ENCODE measurements around the gene MYLK. TPM values are rescaled to one million over a fixed set of nuclear protein-coding genes. Genes with fewer than 3 reads are reported as not detected.
"Not testable (repeated sequence)": the region's sequence is repeated elsewhere in the genome, so short reads cannot be mapped to it uniquely, and the experiment has no call there.

The MYLK gene
- polyA plus RNA-seq, 1 donor = 132 TPM

DNA sequence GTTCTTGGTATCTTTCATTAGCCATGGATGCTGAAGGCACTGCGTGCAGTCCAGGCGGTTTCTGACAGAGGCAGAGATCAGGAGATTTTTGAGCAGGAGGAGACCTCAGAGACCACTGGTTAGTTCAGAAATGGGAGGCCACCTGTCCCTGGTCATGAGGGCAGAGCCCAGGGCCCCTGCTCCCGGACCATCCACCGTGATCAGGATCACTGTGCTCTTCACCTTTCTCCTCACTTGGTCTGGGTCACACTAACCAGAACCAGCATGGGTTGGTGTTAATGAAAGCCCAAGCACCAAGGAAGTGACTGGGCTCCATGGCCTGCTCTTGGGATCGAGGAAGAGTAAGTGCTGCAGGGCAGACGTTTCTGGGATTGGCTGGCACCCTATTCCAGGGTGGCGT lies 257.3 kb downstream of the MYLK start:
- DNase-seq = no peak

DNA sequence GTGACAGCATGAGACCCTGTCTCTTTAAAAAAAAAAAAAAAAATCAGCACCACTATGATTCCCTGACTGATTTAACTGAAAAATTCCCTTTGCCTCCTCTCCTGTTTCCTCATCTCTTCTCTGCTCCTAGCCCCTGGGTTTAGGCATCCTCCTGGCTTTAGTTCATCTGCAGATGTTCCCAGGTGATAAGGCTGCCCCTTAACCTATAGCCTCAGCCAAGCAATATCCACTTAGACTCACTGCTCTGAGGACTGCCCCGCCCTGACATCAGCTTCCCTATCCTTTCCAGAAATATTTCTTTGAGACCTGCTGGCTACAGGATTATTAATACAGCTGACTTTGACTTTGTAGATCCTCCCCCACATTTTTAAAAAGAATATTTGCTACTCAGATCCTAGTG lies 259.8 kb downstream of the MYLK start:
- no peak for DNase-seq

DNA sequence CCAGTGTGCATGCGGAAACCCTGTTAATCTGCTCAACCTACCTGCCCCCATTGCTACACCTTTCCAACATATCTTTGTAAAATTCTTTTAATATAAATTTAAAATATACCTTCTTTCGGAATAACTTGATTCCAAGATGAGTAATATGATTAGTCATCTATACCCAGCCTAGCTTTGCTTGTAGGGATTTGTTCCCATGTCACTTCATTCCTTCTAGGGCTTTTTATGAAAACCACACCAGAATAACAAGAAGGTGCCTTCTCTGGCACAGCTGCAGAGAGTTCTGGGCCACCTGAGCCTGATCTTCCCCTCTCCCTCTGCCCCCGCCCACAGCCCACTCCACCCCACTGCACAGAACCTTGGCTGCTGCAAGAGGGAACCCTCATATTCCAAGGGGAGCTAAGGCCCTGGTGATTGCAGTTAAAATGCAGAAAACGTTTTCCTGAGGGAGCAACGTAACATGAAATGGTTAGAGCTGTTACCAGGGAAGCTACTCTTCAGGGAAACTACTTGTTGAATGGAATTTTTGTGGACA lies 260.7 kb downstream of the MYLK start:
- no peak for DNase-seq

DNA sequence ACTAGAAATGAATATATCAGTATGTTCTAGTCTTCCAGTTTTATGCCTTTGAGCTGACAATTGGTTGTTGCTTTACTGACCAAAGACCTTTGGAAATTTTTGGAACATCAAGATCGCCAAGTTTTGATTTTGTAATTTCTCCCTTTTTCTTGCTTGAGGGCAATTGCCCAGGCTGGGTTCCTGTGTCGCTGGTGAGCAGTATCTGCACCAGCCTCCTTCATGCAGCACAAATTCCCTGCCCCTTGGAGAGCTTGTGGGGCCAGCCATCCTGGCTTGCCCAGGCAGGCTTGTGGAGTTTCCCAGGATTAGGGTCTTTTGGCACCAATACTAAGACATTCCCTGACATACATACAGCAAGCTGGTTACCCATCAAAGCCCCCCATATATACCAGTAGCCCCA lies 261.4 kb downstream of the MYLK start:
- no peak for DNase-seq

DNA sequence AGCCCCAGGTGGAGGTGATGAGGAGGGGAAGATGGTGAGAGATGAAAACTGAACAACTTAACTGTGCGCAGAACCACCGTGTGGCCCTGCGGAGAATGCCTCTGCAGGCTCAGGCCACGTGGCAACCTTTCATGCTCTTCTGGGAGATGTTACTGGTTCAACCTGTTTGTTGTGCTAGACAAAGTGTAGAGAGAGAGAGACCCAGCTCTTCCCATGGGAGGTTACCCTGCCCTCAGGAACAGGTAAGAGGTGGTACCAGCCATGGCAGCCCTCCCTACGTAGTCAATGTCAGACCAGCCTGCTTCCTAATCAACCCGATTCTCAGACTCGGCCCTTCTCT lies 262.3 kb downstream of the MYLK start:
- no peak for DNase-seq

DNA sequence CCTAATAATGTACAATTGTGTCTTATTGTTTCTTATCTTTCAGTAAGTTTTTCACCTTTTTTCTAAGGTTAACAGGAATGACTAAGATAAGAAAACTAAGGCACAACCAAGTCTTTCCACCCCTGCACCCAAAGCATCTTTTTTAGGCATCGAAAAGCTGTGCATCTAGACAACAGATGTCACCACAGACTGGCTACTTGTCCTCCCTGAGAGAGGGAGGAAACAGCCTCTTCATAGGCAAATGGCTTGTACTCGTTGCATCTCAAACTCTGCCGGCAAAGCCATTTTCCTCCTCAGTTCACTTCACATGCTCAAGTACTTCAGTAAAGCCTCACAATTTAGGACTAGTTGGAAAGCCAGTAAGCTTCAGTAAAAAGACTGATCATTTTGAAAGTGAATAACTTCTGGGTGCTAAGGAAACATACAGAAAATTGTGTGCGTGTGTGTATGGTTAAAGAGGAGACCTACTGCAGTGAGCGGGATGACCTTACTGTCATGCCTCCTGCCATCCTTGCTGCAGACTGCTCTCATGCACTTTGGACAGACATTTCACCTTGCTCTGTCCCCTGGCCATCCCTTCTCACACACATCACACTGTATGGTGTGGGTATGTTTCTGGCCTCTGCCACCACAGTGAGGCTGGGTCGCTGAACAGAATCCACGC lies 262.8 kb downstream of the MYLK start:
- no peak for DNase-seq

DNA sequence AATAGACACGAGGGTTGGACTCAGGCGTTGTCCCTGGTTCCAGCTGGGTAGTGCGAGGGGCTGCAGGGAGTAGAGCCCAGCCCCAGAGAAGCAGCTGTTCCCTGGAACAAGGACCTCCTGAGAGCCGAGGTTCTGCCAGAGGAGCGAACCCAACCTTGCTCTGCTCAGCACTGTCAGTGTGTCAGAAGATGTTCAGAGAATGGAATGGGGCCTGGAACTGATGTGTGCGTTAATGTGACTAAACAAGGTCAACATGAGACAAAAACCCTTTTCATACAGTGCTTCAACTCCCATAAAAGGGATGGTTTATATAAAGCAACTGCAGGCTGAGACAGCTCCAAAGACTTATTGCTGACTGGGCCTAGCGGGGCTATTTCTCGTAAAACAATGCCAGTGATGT lies 263.8 kb downstream of the MYLK start:
- DNase-seq = no peak

DNA sequence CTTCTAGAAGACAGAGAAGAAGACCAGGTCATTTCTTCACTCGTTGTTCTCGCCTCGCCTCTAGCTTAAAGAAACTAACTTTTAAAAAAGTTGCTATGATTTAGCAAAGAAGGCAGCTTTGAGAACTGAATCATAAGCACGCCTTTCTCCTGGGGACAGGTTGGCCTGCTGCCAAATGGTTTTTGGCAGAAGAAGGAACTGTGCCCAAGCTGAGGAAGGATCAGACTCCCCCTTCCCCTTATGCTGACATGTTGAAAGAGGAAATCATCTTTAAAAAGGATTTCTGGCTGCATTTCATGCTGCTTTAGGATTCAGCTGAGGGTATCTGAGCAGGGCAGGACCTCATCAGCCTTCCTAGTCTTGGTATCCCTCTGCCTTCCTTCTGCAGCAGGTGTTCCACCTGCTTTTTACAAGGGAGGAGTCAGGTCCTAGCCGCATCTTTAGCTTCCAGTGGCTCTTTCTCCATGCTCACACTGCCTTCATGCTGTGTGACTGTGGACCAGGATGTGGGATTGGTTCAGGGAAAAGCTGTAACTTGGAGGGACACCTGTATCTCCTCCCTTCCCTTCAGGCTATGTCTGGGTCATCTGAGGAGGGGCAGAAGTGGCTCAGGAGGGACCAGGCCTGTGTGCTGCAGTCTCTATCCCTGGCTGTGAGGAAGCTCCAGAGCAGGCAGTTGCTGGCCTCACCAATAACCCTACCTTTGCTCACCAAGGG lies 265.2 kb downstream of the MYLK start:
- DNase-seq = no peak

DNA sequence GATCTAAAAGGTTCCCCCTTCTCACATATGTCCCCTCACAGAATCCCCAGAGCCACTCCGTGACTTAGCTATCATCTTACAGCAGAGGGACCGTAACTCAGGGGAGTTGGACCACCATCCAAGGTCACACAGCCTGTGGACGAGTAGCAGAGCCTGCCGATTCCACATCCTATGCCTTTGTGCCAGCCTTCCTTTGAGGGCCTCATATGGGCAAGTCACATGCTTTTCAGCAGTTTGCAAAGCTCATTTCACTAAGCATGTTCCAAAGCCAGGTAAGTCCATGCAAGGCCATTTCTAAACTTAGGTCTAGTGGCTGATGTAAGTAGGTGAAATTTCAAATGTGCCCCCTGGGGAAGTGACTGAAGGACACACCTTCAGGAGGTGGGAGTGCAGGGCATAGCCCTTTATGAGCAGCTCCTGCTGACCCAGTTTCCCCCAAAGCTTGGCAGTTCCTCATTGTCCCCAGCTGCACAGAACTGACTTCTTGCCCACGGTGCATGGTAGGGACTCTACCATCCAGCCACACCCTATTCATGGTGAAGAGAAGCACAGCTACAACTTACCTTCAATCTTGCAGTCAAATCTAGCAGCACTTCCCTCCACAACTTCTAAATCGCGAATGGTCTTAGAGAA lies 265.9 kb downstream of the MYLK start:
- DNase-seq = no peak

DNA sequence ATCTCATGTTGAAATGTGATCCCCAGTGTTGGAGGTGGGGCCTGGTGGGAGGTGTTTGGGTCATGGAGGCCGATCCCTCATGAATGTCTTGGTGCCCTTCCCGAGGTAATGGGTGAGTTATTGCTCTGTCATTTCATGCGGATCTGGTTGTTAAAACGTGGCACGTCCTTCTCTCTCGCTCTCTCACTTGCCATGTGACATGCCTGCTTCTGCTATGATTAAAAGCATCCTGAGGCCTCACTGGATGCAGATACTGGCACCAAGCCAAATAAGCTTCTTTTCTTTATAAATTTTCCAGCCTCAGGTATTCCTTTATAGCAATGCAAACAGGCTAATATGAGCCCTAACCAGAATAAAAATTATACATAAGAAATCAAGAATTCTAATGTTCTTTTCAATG lies 267.5 kb downstream of the MYLK start:
- DNase-seq = no peak

DNA sequence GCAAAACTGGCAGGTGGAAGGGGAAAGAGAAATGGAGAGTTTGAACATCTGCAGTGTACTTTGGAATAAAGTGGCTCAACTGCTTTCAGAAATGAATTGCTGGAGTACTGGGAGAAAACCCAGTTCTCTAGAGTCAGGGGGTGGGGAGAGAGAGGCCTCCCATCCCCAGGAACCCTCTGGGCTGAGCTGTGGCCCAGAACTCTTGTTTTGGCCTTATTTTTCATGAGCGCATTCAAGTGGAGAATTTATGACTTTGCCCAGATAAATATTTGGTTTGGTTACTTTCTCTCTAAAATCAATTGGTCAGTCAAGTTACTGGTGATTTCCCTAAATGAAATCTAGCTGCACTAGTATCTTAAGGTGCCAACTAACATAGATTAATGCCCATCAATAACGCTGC lies 270.6 kb downstream of the MYLK start:
- DNase-seq = no peak

DNA sequence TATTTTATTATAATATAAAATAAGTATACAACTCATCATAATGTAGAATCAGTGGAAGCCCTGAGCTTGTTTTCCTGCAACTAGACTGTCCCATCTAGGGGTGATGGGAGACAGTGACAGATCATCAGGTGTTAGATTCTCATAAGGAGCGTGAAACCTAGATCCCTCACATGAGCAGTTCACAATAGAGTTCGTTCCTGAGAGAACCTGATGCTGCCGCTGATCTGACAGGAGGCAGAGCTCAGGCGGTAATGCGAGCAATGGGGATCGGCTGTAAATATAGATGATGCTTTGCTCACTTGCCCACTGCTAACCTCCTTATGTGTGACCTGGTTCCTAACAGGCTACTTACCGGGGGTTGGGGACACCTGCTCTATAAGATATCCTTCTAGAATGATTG lies 272.5 kb downstream of the MYLK start:
- DNase-seq = not testable (repeated sequence)

DNA sequence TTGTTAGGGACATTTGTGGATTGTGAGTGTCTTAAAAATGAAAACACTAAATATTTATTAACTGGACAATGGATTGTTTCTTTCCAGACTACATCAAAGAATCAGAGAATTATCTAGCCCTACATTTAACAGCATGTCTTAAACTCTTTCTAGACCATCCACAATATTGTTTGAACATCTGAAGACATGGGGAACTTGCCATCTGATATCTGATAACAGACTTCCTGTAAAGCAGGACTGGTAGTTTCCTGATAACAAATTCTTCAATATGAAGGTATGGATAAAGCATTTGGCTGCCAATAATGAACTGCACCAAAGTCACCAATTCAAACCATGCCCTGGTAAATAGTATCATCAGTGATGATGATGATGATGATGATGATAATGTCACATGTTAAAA lies 273.1 kb downstream of the MYLK start:
- no peak for DNase-seq

DNA sequence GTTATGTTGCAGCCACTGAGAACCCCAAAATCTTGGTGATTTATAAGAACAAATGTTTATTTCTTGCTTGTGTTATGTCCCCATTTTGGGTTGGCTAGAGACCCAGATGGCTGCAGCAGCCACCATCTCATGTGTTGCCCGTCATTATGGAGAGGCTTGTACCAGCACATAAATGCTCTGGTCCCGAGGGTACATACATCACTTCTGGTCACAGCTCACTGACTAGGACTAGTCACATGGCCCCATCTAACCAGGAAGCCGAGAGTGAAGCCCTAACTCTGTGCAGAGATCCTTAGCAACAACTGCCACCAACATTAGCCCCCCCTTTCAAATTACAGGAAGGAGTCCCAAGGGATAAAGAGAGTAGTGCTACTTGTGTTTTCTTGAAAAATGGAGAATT lies 273.8 kb downstream of the MYLK start:
- no peak for DNase-seq

DNA sequence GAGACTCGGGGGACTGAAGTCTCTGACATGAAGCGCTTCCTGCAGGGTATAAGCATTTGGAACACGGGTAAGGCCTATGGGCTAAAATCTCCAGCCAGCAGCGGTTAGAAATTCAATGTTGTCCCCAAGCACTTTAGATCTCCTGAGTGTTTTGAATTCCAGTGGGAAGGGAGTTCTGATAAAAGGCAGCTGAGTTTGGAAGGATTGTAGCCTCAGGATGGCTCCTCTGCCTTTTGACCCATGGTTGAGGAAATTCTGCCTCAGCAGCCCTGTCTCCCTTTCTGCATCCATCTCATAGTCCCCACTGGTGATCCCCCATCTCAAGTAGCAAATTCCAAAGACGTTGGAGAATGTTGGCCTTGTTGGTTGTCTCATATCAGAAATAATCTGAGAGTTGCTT lies 275.1 kb downstream of the MYLK start:
- DNase-seq = no peak

DNA sequence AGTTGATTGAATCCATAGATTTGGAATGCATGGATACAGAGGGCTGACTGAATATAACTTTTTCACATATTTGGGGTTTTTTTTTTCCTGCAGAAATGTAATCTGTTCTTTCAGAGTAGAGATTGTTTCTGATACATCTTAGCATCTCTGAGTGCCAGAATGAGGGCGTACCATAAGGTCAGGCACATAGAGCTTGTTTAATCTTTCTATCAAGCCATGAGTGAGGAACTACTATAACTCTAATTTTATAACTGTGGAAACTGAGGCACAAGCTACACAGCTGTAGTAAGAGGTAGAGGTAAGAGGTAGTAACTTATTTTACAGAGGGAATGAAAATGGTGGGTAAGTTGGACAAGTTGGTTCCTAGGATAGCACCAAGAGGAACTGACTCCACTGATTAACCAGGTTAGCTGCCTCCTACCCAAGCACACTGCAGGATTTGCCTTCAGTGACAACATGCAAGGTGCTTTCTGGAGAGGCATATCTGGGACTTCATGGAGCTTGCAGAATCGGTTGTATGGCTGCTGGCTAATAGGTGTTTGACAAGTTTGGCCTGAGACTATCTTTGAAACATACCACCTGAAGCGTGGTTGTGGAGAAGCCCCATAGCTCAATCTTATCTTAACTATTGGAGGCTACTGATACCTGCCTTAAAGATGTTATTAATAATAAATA lies 275.7 kb downstream of the MYLK start:
- DNase-seq = no peak

DNA sequence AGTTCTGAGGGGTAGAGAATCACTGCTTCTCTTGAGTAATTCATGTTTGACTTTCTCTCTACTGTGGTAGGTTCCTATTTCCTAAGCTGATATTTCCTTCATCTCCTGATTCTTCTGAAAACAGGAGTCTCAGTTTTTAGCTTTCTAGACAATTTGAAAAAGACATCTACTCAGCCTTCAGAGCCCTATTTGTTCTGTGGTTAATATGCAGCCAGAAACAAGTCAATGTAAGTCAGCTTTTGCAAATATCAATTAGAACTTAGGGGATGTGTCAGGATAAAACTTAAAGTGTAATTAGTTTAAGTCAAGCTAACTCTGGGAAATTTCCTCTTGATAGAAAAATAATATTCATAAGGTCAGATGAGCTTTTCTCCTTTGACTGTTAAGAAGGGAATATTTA lies 277.6 kb downstream of the MYLK start:
- no peak for DNase-seq

DNA sequence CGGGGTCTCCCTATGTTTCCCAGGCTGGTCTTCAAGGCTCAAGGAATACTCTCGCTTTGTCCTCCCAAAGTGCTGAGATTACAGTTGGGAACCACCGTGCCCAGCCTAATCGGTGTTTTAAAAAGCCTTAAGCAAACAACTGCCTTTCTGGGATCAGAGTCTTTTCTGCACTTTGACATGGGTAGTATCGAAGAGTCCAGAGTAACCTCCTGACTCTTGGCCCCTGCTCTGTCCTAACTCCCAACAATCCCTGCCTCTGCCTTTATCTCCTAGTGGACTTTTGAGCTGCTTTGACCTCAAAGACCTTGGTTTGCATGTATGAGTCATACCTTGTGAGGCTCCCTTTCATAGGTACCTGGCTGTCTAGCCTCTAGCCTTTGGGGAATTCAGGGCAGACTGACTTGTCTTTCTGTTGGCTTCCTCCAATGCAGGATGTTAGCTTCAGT lies 278.3 kb downstream of the MYLK start:
- DNase-seq = no peak

DNA sequence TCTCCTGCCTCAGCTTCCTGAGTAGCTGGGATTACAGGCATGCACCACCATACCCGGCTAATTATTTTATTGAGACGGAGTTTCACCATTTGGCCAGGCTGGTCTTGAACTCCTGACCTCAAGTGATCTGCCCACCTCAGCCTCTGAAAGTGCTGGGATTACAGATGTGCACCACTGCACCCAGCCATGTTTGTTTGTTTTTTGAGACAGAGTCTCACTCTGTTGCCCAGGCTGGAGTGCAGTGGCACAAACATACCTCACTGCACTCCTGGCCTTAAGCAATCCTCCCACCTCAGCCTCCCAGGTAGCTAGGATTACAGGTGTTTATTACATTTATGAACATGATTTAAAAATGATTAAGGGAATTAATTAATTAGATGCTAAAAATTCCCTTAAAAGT lies 281.0 kb downstream of the MYLK start:
- DNase-seq = not testable (repeated sequence)

DNA sequence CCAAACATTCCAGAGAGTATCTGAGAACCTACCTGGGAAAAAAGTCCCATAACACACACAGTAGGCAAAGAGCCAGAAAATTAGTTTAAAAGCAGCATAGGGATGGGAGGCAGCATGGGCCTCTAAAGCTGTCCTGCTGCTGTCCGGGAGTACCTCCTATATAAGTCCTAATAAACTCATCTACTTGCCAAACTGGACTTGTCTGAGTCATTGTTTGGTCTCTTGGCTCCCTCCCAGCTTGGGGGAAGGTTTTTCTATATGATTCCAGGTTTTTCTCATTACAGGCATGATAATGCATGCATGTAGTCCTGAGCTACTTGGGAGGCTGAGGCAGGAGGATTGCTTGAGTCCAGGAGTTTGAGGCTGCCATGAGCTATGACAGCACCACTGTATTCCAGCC lies 281.8 kb downstream of the MYLK start:
- DNase-seq = no peak

DNA sequence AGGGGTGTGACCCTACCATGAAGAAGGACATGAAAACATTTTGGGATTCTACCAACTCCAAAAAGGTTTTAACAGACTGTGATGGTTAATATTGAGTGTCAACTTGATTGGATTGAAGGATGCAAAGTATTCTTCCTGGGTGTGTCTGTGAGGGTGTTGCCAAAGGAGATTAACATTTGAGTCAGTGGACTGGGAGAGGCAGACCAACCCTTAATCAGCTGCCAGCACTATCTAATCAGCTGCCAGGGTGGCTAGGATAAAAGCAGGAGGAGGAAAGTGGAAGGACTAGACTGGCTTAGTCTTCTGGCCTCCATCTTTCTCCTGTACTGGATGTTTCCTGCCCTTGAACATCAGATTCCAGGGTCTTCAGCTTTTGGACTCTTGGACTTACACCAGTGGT lies 283.3 kb downstream of the MYLK start:
- DNase-seq = not testable (repeated sequence)

DNA sequence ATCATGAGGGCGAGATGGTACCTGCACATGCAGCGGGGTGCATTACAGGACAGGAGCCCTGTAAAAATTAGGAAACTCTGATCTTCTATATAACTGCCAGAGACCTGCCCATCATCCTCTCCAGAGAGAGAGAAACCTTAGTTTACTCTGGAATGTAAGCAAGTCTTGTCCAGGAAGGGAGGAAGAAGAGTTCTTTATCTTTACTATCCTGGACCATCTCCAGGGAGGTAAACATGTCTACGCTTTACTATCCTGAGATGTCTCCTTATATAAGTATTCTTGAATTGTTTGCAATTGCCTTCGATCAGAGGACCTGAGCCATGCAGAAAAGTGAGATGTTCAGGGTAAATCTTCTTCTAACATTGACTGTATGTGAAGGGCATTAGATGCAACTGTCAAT lies 286.6 kb downstream of the MYLK start:
- DNase-seq = no peak

Data from left kidney (tissue), 2 donors.